HG03520 (cell line): ENCODE results near the gene CUL1.

Experiments used
- ATAC-seq: cut with Tn5 transposase; IDR thresholded peaks from one replicate; pipeline ENCODE4 v1.9.1; 2021; ENCODE audit warnings: mild to moderate bottlenecking, moderate library complexity; ENCODE audit not compliant: unreplicated experiment

CUL1 gene

DNA sequence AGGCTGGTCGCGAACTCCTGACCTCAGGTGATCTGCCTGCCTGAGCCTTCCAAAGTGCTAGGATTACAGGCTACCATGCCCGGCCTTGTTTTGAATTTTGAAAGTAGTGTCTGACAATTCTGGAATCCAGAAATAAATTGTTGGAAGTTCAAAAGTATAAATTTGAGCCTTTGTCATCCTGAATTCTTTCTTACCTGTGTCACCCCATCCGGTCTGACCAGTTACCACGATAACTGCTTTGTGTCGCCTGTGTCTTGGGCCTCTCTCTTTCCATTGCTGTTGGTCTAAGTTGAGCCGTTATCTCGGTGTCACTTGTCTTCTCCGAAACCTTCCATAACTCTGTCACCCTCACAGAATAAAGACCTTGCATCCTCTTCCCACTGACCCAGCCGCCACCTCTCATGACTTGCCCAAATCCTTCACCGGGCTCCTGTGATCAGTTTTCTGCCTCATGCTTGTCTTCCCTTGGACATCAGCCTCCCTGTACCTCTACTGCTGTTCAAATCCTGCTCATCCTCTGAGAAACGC is 18.6 kb downstream of the CUL1 start:
- ATAC-seq, result no peak

GRCh38 chr7:148718431-148718830 is 19.7 kb downstream of the CUL1 start:
- ATAC-seq, result no peak

GRCh38 chr7:148719753-148720152 is 21.1 kb downstream of the CUL1 start:
- ATAC-seq, result no peak

DNA sequence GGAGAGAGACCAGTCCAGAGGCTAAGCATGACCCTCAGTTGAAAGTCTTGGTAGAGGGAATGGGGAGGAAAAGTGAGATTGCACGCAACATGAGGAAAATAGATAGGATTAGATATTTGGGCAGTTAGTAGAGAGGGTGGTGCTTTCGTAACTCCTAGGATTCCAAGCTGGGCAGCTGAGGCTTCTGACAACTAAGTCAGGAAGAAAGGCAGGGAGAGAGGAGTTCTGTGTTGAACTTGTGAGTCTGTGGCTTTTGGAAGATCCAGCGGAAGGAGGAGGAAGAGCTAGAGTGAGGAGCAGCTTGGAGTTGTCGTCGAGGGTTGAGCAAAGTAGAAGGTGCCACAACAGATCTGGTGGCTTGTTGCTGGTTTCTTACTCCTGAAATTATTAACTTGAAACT is 21.8 kb downstream of the CUL1 start:
- ATAC-seq, result no peak

DNA sequence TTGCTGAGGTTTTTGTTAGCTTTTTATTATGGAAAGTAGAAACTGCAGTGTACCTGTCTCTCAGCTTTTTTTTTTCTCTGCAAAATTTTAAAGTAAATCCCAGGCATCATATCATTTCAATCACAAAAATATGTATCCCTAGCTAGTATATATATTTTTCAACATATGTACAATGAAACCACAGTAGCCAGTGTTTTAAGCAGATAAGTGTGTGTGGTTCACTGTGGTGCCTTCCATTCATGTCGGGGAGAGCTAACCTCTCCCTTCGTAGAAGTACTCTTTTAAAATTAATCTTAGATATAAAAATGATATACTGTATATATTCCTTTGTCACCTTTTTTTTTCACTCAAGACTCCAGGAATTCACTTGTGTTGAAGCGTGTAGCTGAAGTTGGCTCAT is 22.7 kb downstream of the CUL1 start:
- ATAC-seq, result no peak

DNA sequence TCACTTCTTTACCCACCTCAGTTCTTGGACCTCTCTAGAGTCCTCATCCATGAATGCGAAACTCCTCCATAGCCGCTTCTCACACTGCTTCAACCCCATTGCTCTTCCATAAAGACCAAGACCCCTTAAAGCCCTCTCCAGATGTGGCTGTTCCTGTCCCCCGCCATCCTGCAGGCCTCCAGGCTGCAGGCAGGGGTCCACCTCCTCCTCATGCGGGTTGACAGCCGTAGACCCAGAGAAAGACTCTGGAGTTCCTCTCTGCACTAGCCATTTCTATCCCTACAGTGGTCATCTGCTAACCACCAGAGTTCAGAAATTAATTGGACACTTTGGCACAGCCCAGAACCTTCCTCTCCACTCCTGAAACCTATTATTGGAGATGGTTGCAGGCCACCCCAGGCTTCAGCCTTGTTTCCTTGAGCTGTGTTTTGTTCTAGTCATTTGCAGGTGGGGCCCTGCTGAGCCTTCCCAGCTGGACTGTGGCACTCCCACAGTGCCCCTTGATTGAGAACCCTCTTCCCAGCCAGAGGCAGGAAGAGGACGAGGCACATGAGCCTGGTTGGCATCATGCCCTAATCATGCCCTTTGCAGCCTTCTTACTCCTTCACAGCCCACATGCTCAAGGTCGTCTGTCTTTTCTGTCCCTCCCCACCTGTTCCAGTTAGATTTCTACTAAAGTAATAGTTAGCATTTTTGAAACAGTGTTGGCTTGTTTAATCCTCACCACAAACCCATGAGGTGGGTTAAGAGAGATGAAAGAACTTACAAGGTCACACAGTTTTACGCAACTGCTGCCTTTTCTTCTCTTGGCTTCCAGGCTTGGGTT is 23.9 kb downstream of the CUL1 start:
- ATAC-seq, result no peak

- no peak for ATAC-seq
These were observed 24.5 kb downstream of the CUL1 start for GRCh38 chr7:148723166-148723559.

- ATAC-seq, result no peak
These were observed 25.1 kb downstream of the CUL1 start for GRCh38 chr7:148723846-148724245.

GRCh38 chr7:148726385-148726784 is 27.7 kb downstream of the CUL1 start:
- ATAC-seq, result no peak

DNA sequence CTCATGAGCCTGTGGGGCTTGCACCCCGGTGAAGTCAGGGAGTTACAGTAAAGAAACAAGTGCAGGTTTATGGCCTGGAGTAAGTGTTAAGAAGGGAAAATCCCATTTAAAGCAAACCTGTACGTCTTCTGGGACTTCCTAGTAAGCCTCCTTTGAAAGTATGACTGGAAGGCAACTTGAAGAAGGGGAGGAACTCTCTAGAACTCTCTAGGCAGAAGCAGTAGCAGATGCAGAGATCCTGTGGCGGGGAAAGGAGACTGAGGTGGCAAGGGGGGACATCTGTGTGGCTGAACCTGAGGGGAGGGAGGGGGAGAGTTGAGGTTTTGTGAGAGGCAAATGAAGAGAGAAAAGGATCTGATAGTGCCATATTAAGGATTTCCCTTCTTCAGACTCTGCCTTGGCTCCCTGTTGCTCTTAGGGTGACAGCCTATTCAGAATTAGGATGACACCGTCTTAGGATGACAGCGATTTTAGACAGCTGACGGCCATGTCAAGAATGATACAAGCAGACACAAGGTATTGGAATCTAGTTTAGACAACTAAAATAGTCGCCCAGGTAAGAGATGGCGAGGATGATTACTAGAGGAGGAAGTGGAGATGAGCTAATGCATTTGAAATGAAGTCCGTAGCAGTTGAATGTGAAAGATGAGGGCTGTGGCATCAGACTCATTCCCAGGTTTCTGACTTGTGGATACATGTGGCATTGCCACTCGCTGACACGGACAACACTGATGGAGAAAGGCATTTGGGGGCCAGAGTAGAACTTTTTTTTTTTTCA is 29.0 kb downstream of the CUL1 start:
- no peak for ATAC-seq

GRCh38 chr7:148729984-148730733 is 31.5 kb downstream of the CUL1 start:
- ATAC-seq, result no peak

DNA sequence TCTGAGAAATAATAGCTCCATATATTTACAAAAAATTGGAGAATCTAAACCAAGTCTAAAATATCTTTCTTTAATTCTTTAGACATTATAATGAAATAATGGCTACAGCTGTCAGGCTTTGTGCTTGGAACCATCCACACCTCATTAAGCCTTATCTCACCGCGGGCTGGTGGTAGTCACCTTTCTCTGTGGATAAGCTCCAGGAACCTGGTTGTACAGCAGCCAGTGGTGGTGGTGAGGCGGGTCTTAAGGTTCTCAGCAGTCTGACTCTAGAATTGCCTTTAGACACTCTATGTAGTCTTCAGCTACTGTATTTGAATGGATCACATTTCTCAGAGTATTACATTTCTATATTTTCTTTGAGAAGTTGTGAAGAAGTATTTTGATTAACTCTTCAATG is 34.2 kb downstream of the CUL1 start:
- no peak for ATAC-seq

GRCh38 chr7:148733496-148733895 is 34.8 kb downstream of the CUL1 start:
- ATAC-seq, result no peak

- ATAC-seq, result no peak
These were observed 36.4 kb downstream of the CUL1 start for GRCh38 chr7:148735141-148735540.

GRCh38 chr7:148735967-148736366 is 37.3 kb downstream of the CUL1 start:
- no peak for ATAC-seq

GRCh38 chr7:148738737-148739535 is 40.2 kb downstream of the CUL1 start:
- no peak for ATAC-seq

- no peak for ATAC-seq
These were observed 47.4 kb downstream of the CUL1 start for GRCh38 chr7:148746135-148746534.

DNA sequence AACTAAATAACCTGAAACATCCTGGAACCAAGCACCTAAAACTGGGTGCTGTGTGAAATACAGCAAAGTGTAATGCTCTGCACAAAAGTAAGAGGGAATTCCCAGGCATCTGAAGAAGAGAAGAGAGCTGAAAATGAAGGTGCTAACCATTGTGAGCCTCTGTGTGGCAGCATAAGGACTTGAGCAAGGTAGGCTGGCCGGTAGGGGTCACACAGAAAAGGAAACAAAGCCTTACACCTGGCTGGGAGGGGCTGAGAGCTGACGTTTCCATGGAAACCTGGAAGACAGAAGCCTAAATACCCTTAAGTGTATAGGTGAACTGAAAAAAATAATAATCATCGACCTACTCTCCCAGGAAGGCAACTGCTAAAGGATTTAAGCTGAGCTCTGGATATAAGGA is 48.6 kb downstream of the CUL1 start:
- ATAC-seq, result no peak

- ATAC-seq, result no peak
These were observed 52.0 kb downstream of the CUL1 start for GRCh38 chr7:148750442-148751355.
